Kidney (tissue), 14 donors: ENCODE results near the gene SLX4IP. TPM values are rescaled to one million over a fixed set of nuclear protein-coding genes. Genes with fewer than 3 reads are reported as not detected.

Source experiments
- DNase-seq, 5 donors: peaks; one replicate each; pipeline ENCODE4 v3.0.0-alpha.2; 2013 to 2020
- FAIRE-seq: peaks from 2 replicates; lab custom pipeline; 2012; peaks lifted over from hg19 to GRCh38; lab: Jason Lieb, UNC
- H3K27ac ChIP-seq, 2 donors: one replicate each; pipeline ENCODE4 v1.7.0; 2013; ENCODE audit warnings: low read depth in 2 of 2, low read length in 2 of 2, inconsistent platforms in 1 of 2
- H3K27me3 ChIP-seq: one replicate; pipeline ENCODE4 v1.7.1; 2013; ENCODE audit warnings: low read length, inconsistent platforms; ENCODE audit not compliant: control insufficient read depth, insufficient read depth
- H3K36me3 ChIP-seq, 3 donors: one replicate each; pipeline versions ENCODE4 v1.7.0 to v1.7.1; 2013; ENCODE audit warnings: low read length in 3 of 3, control low read depth in 1 of 3, inconsistent platforms in 1 of 3; ENCODE audit not compliant: insufficient read depth in 3 of 3, control insufficient read depth in 2 of 3
- H3K4me1 ChIP-seq, 3 donors: one replicate each; pipeline versions ENCODE4 v1.7.0 to v1.7.1; 2013; ENCODE audit warnings: low read length in 3 of 3, inconsistent platforms in 1 of 3, low read depth in 1 of 3; ENCODE audit not compliant: control insufficient read depth in 2 of 3, insufficient read depth in 2 of 3
- H3K4me3 ChIP-seq, 3 donors: one replicate each; pipeline versions ENCODE4 v1.7.0 to v1.8.1; 2013; ENCODE audit warnings: low read length in 3 of 3, control low read depth in 1 of 3, inconsistent platforms in 1 of 3
- H3K9ac ChIP-seq, 3 donors: one replicate each; pipeline versions ENCODE4 v1.7.0 to v1.7.1; 2013; ENCODE audit warnings: low read length in 3 of 3, control low read depth in 1 of 3, inconsistent platforms in 1 of 3
- H3K9me3 ChIP-seq, 3 donors: one replicate each; pipeline versions ENCODE4 v1.7.0 to v1.7.1; 2013; ENCODE audit warnings: low read length in 3 of 3, control low read depth in 1 of 3, inconsistent platforms in 1 of 3; ENCODE audit not compliant: control insufficient read depth in 2 of 3, insufficient read depth in 1 of 3
- CTCF ChIP-seq: IDR thresholded peaks from 3 replicates; pipeline ENCODE4 v1.5.1; 2012; ENCODE audit warnings: mild to moderate bottlenecking, moderate library complexity, borderline replicate concordance; ENCODE audit not compliant: insufficient read depth; ENCODE audit errors: extremely low read depth
- intact Hi-C: fragments of 100-400 bp; cut with DNase I; formaldehyde crosslinking; loops from one replicate; pipeline ENCODE4 v1.11.1; 2022
- polyA plus RNA-seq: library from polyadenylated mRNA; stranded (reverse); fragments of 350-450 nt; fragmentation: Illumina TruSeq; extraction: RNeasy Lipid Tissue Mini Kit (QIAGEN cat#74804); gene quantifications from one replicate; pipeline ENCODE4 v1.2.3, GENCODE V29; 2014; ENCODE audit warnings: low read depth, low replicate concordance; ENCODE audit not compliant: insufficient read depth
- total RNA-seq: library from RNA; stranded (reverse); fragmentation: NEBNext Ultra II Directional; extraction: Animal tissue kit (Norgen Biotek cat#: 25700); gene quantifications from one replicate; pipeline ENCODE4 v1.2.1, GENCODE V29; 2021
- donor health status: control.
- donor health status: control.
- donor health status: control.
- donor health status: control.
- donor health status: control.
- donor health status: DM: yes; HTN: yes; CAD: no.
- donor health status: Normal renal cell carcinoma (clear cell type).

SLX4IP gene
- total and polyA plus RNA-seq, 2 donors from 2014 or later, result 2.6 to 7.6 TPM

DNA sequence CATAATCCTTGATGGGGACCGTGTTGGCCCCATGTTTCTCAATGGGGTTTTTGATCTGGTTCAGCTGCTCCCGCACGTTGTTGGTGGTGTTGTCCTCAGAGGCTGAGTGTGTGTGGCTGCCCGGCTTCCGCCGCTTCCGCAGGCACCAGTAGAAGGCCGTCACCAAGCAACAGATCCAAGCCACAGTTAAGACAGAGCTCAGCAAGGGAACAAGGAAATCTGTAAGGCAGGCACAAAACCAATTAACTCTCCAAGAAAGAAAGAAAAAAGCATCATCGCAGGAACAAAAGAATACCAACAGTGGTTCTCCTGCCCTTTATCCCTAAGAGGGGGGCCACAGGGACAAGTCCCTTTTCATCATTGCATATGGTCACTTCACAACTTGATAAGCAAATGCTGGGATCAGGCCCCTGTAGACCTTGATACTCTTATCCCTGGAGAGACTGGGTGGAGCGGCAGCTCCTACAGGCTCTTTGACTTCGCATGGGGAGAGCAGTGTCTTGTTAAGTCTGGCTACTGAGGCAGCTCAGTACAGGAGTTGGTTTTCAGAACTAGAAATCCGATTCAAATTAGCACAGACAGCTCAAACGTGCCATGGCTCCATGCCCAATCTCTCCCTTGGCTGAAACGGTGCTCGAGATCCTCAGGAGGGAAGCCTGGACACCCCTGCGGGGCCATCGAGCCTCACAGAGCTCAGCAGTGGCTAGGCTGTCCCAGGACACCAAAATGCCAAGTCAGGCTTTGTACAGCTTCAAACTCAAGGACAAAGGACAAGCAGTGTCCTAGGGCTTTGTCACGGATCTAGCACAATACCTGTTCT, 204.8 kb downstream of the SLX4IP start:
- no peak for FAIRE-seq
- intact Hi-C loops, result no loop called here
- Histone ChIP-seq H3K4me1 (peaks cover 0 to 6% (median 4%) of the 10 kb centered on the region in 3 donors), H3K9ac (no peak overlapping the region), H3K27me3 (no peaks in the 10 kb centered on the region), H3K27ac (no peak overlapping the region), H3K36me3 (peaks cover 17 to 54% (median 40%) of the 10 kb centered on the region in 3 donors), H3K4me3 (no peak overlapping the region), H3K9me3 (no peaks in the 10 kb centered on the region)
- TF ChIP-seq CTCF, result no peak
- peak in 1 of 5 donors; percentile 52 for DNase-seq

DNA sequence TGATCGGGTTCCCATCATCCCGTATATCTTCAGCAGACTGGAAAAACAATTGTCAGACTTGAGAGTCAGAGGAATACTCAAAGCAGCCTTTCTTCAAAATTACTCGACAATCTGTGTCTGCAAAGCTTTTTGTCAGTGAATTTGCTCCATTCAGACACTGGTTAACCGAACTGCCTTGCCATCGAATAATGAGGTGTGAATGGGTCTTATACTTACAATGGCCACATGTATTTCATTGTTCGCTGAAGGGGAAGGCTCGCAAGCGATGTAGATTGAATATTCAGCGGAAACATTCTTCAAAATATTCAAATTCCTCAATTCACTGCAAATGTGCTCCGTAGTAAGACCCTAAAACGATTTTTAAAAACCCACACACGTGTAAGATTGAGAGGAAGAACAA, 205.8 kb downstream of the SLX4IP start:
- intact Hi-C loops, result no loop called here
- H3K4me1 ChIP-seq, result peaks cover 0 to 6% (median 4%) of the 10 kb centered on the region in 3 donors

DNA sequence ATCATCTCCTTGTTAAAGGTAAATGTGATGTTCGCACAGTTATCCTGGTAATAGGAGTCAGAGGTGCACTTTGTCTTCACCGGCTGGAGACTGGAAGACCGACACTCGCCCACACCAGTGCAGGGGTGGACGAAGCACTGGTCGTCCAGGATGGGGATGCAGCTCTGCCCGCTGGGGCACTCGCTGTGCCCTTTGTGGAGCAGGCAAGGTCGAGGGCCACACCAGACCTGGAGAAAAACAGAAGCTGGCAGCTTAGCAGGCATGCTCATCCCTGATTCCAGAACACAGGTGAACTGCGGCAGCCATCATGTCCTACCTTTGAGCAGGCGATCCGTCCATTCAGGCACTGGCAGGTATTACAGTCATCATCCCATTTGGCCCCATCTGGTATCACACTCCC, 206.4 kb downstream of the SLX4IP start:
- TF ChIP-seq CTCF, result no peak
- Histone ChIP-seq H3K4me3 (no peak overlapping the region), H3K9ac (no peak overlapping the region), H3K36me3 (peaks cover 19 to 67% (median 45%) of the 10 kb centered on the region in 3 donors), H3K9me3 (no peaks in the 10 kb centered on the region), H3K27me3 (no peaks in the 10 kb centered on the region), H3K4me1 (peaks cover 0 to 6% (median 4%) of the 10 kb centered on the region in 3 donors), H3K27ac (no peak overlapping the region)
- FAIRE-seq (no peak), DNase-seq (peak in 2 of 5 donors; percentile 28 to 52)
- intact Hi-C loops, result no loop called here

More for the DNA sequence above, 205.8 kb downstream of the SLX4IP start:
- no peak overlapping the region for H3K27ac ChIP-seq
- no peak for FAIRE-seq
- peak in 1 of 5 donors; percentile 6 for DNase-seq
- no peak for TF ChIP-seq CTCF
- H3K9me3 ChIP-seq, result no peaks in the 10 kb centered on the region
- no peak overlapping the region for H3K4me3 ChIP-seq
- no peaks in the 10 kb centered on the region for H3K27me3 ChIP-seq
- H3K36me3 ChIP-seq, result peaks cover 19 to 64% (median 45%) of the 10 kb centered on the region in 3 donors
- H3K9ac ChIP-seq, result no peak overlapping the region
